Measurements from ENCODE around the gene TMA7B.

TMA7B gene

GRCh38 chr22:40001800-40002577 is 41.8 kb downstream of the TMA7B start:
- no peak for DNase-seq (ENCODE audit: low read depth)

- DNase-seq (ENCODE audit: low read depth), result no peak
Measured at GRCh38 chr22:40002935-40003715, 42.9 kb downstream of the TMA7B start.

GRCh38 chr22:40004836-40005235 is 44.6 kb downstream of the TMA7B start:
- DNase-seq (ENCODE audit: low read depth), result no peak

GRCh38 chr22:40006641-40007040 is 46.4 kb downstream of the TMA7B start:
- DNase-seq (ENCODE audit: low read depth), result no peak

GRCh38 chr22:40007853-40008710 is 47.9 kb downstream of the TMA7B start:
- DNase-seq (ENCODE audit: low read depth), result no peak

GRCh38 chr22:40008726-40009291 is 48.6 kb downstream of the TMA7B start:
- no peak for DNase-seq (ENCODE audit: low read depth)

- DNase-seq (ENCODE audit: low read depth), result no peak
Measured at GRCh38 chr22:40009292-40009774, 49.1 kb downstream of the TMA7B start.

- no peak for DNase-seq (ENCODE audit: low read depth)
Measured at GRCh38 chr22:40009951-40010671, 49.9 kb downstream of the TMA7B start.

- DNase-seq (ENCODE audit: low read depth), result no peak
Measured at GRCh38 chr22:40010746-40011145, 50.5 kb downstream of the TMA7B start.

All from CMK (cell line).